ENCODE measurements around the gene ZFAND2B.

DNA sequence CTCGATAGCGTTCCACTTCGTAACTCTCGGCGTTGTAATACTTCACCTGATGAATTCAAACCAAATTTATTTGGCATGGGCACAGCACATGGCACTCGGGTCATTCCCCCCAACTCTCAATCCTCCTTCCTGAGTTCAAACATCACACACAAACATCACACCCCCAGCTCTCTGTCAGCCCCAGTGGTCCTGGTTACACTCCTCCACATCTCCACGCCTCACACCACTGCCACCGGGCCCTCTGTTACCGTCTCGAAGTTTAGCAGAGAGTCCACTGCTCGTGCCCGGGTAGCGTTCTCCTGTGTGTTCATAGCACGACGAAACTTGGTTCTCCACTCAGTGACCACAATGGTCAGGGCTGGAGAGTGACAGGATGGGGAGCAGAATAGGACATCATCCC is 7.6 kb downstream of the ZFAND2B start:
- no peak for TF ChIP-seq CTCF (IDR thresholded peaks at IDR 0.05)
- TF ChIP-seq POLR2A (IDR thresholded peaks at IDR 0.05), result no peak
